ENCODE results near the gene LPAR3. TPM values are rescaled to one million over a fixed set of nuclear protein-coding genes. Genes with fewer than 3 reads are reported as not detected.

LPAR3 gene
- total and polyA plus RNA-seq, 2 experiments from 2014 or later: 0.18 to 2.7 TPM

DNA sequence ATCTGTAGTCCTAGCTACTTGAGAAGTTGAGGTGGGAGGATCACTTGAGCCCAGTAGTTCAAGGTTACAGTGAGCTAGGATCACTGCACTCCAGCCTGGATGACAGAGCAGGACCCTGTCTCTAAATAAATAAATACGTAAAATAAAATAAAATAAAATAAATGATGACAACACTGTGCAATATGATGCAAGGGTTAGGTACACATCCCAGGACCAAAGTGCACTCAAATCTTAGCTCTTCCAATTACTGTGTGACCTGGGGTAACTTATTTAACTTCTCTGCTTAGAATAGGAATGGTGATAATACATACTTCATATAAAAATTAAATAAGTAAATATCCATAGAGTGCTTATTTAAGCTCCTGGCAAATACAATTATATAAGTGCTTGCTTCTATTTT is 53.5 kb downstream of the LPAR3 start:
- Histone ChIP-seq H3K36me3 (replicated peaks; ENCODE audit: insufficient read depth, low read depth) (no peaks in the 10 kb centered on the region), H4K20me1 (ENCODE audit: insufficient read depth, poor library complexity, severe bottlenecking) (no peaks in the 10 kb centered on the region), H3K4me1 (ENCODE audit: insufficient read depth) (peaks cover 9% of the 10 kb centered on the region), H3K4me2 (no peak overlapping the region), H3K79me2 (no peaks in the 10 kb centered on the region), H3K27me3 (no peaks in the 10 kb centered on the region), H2AFZ (no peak overlapping the region), H3K27ac (no peak overlapping the region), H3K9me3 (ENCODE audit: low read depth) (no peaks in the 10 kb centered on the region), H3K4me3 (no peak overlapping the region), H3K9me2 (replicated peaks; ENCODE audit: insufficient read depth) (no peaks in the 10 kb centered on the region)
- TF ChIP-seq EZH2phosphoT487 (IDR thresholded peaks at IDR 0.05; ENCODE audit: low read depth, severe bottlenecking, unreplicated experiment): no peak
- no peak for TF ChIP-seq EZH2 (IDR thresholded peaks at IDR 0.05; ENCODE audit: borderline replicate concordance)
- TF ChIP-seq, protein P1, sequence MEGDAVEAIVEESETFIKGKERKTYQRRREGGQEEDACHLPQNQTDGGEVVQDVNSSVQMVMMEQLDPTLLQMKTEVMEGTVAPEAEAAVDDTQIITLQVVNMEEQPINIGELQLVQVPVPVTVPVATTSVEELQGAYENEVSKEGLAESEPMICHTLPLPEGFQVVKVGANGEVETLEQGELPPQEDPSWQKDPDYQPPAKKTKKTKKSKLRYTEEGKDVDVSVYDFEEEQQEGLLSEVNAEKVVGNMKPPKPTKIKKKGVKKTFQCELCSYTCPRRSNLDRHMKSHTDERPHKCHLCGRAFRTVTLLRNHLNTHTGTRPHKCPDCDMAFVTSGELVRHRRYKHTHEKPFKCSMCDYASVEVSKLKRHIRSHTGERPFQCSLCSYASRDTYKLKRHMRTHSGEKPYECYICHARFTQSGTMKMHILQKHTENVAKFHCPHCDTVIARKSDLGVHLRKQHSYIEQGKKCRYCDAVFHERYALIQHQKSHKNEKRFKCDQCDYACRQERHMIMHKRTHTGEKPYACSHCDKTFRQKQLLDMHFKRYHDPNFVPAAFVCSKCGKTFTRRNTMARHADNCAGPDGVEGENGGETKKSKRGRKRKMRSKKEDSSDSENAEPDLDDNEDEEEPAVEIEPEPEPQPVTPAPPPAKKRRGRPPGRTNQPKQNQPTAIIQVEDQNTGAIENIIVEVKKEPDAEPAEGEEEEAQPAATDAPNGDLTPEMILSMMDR (IDR thresholded peaks at IDR 0.05; ENCODE audit: poor library complexity): no peak
- WGBS (ENCODE audit: low lambda C conversion rate, missing lambda C conversion rate): 82% methylated on average over 1 of the region's 1 CpG
- no peak for DNase-seq (ENCODE audit: low spot score)

DNA sequence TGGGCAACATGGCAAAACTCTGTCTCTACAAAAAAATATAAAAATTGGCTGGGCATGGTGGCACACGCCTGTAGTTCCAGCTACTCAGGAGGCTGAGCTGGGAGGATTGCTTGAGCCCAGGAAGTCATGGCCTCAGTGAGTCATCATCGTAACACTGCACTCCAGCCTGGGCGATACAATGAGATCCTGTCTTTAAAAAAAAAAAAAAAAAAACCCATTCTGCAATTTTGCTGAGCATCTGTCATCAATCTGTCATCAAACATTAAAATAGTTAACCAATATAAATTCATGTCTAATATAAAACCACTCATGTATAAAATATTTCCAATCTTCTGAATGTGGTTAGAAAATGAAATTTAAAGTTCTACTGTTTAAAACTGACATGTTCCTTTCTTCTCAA is 56.9 kb downstream of the LPAR3 start:
- H3K79me2 ChIP-seq: no peaks in the 10 kb centered on the region
- no peaks in the 10 kb centered on the region for H3K9me2 ChIP-seq (replicated peaks; ENCODE audit: insufficient read depth)
- H3K9me3 ChIP-seq (ENCODE audit: low read depth): no peaks in the 10 kb centered on the region
- 73% methylated on average over 3 of the region's 3 CpGs for WGBS (ENCODE audit: low lambda C conversion rate, missing lambda C conversion rate)
- H3K36me3 ChIP-seq (replicated peaks; ENCODE audit: insufficient read depth, low read depth): no peaks in the 10 kb centered on the region
- H3K27ac ChIP-seq: no peak overlapping the region
- H3K4me3 ChIP-seq: no peak overlapping the region
- no peak for TF ChIP-seq EZH2phosphoT487 (IDR thresholded peaks at IDR 0.05; ENCODE audit: low read depth, severe bottlenecking, unreplicated experiment)
- no peak for TF ChIP-seq EZH2 (IDR thresholded peaks at IDR 0.05; ENCODE audit: borderline replicate concordance)
- TF ChIP-seq, protein P1 (IDR thresholded peaks at IDR 0.05; ENCODE audit: poor library complexity): no peak
- H4K20me1 ChIP-seq (ENCODE audit: insufficient read depth, poor library complexity, severe bottlenecking): no peaks in the 10 kb centered on the region
- H3K4me2 ChIP-seq: no peak overlapping the region
- H2AFZ ChIP-seq: no peak overlapping the region
- H3K4me1 ChIP-seq (ENCODE audit: insufficient read depth): peaks cover 3% of the 10 kb centered on the region
- no peaks in the 10 kb centered on the region for H3K27me3 ChIP-seq
- DNase-seq (ENCODE audit: low spot score): no peak

DNA sequence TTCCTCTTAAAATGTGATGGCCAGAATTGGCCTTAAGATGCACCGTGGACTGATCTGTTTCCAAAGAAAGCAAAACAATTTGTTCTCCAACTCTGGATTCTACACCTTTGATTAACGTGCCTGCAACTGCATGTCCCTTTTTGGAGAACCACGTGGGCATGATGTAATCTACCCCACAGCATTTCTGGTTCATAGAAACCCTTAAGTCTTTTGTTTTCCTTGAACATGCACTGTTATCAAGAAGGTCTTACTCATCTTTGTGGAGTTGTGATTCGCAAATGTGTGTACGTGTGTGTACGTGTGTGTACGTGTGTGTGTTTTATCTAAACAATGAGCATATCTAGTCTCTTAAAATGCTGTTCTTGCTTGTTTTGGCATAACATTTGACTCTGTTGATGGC is 57.8 kb downstream of the LPAR3 start:
- Histone ChIP-seq H3K4me3 (no peak overlapping the region), H4K20me1 (ENCODE audit: insufficient read depth, poor library complexity, severe bottlenecking) (no peaks in the 10 kb centered on the region), H3K9me2 (replicated peaks; ENCODE audit: insufficient read depth) (no peaks in the 10 kb centered on the region), H3K4me1 (ENCODE audit: insufficient read depth) (peaks cover 3% of the 10 kb centered on the region), H3K36me3 (replicated peaks; ENCODE audit: insufficient read depth, low read depth) (no peaks in the 10 kb centered on the region), H3K79me2 (no peaks in the 10 kb centered on the region), H3K4me2 (no peak overlapping the region), H2AFZ (no peak overlapping the region), H3K27ac (no peak overlapping the region), H3K9me3 (ENCODE audit: low read depth) (no peaks in the 10 kb centered on the region), H3K27me3 (no peaks in the 10 kb centered on the region)
- 91% methylated on average over 7 of the region's 7 CpGs for WGBS (ENCODE audit: low lambda C conversion rate, missing lambda C conversion rate)
- no peak for DNase-seq (ENCODE audit: low spot score)
- TF ChIP-seq, protein P1 (IDR thresholded peaks at IDR 0.05; ENCODE audit: poor library complexity): no peak
- TF ChIP-seq EZH2 (IDR thresholded peaks at IDR 0.05; ENCODE audit: borderline replicate concordance): no peak
- no peak for TF ChIP-seq EZH2phosphoT487 (IDR thresholded peaks at IDR 0.05; ENCODE audit: low read depth, severe bottlenecking, unreplicated experiment)

Data from hepatocyte (in vitro differentiated cells).